GM19467 (cell line): ENCODE measurements around the gene RAB43.

Source experiments
- ATAC-seq: cut with Tn5 transposase; IDR thresholded peaks from one replicate; pipeline ENCODE4 v1.9.1; 2021; ENCODE audit warnings: mild to moderate bottlenecking, moderate library complexity; ENCODE audit not compliant: unreplicated experiment

RAB43 gene

DNA sequence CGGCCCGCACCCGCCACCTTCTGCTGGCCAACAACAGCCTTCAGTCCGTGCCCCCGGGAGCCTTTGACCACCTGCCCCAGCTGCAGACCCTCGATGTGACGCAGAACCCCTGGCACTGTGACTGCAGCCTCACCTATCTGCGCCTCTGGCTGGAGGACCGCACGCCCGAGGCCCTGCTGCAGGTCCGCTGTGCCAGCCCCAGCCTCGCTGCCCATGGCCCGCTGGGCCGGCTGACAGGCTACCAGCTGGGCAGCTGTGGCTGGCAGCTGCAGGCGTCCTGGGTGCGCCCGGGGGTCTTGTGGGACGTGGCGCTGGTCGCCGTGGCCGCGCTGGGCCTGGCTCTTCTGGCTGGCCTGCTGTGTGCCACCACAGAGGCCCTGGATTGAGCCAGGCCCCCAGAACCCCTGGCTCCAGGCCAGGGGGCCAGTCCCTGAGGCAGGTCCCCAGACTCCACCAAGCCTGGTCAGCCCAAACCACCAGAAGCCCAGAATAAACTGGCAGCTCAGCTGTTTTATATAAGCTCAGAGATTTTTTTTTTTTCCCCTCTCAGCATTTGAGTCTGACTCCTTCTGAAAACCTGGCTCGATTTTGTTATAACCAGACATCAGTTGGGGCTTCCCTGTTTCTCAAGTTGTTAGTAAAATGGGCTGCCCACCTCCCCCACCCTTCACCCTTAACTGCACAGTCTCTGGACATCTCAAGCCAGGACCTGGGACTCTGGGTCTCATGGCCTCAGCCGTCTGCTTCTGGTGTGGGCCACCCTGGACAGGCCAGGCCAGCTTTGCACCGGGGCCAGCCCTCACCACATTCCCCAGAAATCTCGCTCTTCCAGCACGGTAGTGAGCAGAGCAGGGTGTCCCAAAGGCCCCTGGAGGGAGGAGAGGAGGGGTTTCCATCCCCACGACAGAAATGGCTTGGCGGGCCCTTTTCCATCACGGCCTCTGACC lies 59.4 kb downstream of the RAB43 start:
- no peak for ATAC-seq

DNA sequence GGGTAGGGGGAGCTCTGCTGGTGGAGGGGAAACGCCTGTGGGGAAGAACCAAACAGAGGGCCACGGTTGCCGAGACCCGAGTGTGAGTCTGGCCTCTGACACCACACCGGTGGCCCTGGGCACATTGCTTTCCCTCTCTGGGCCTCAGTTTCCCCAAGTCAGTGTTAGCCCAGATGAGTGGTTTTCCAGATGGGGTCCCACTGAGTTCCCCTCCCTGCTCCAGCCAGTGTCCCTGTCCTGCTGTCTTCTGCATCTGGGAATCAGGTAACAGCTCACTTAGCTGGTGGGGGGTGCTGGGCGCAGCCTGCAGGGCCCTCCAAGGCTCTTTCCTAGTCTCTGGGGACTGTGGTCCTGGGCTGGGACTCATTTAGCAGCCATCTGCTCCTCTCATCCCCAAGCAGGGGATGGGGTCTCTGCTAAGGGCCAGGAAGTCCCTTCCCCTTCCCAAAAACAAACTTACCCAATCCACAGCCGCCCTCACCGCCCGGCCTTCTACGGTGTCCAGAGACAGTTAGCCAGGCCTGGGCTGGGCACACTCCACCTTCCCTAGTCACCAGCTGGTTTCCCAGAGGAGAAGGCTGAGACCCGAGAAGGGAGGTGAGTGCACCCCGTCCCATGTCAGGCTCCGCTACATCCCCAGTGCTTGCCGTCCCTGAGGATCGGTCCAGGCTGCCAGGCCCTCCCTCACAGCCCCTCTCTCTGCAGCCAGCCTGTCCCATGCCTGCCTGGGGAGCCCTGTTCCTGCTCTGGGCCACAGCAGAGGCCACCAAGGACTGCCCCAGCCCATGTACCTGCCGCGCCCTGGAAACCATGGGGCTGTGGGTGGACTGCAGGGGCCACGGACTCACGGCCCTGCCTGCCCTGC lies 60.3 kb downstream of the RAB43 start:
- no peak for ATAC-seq

DNA sequence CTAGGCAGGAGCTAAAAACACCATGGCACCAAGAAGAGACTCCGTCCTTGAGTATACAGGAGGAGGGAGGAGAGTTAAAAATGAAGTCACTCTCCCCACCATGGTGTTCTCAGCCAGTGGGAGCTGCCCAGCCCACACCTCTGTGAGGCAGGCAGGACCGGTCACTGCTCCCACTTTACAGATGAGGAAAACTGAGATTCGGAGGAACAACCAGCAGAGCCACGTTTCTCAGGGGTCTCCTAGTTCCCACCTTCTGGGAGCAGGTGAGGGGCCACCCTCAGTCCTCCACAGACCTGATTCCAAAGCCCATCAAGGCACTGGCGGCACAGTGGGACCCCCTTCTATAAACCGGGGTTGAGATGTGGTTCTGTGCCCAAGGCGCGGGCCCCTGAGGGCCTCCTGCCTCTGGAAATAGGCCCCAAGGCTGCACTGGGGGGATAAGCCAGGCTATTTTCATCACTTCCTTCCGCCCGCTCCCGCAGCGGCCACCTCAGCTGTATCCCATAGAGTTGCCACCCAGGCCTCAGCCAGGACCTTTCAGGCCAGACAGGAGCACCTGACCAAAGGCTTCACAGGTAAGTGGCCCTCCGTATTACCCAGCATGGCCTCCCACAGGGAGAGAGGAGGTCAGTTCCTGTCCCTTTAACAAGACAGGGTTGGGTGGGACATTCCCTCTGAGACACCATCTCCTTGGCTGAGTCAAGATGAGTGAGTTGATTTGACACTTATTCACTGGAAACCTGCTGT lies 61.2 kb downstream of the RAB43 start, which contains the start of gene GP9:
GP9 (plus strand) TSS at position 504 of the 747 bp plus-strand sequence. CDS start 961 bp downstream, outside the sequence.
- no peak for ATAC-seq

DNA sequence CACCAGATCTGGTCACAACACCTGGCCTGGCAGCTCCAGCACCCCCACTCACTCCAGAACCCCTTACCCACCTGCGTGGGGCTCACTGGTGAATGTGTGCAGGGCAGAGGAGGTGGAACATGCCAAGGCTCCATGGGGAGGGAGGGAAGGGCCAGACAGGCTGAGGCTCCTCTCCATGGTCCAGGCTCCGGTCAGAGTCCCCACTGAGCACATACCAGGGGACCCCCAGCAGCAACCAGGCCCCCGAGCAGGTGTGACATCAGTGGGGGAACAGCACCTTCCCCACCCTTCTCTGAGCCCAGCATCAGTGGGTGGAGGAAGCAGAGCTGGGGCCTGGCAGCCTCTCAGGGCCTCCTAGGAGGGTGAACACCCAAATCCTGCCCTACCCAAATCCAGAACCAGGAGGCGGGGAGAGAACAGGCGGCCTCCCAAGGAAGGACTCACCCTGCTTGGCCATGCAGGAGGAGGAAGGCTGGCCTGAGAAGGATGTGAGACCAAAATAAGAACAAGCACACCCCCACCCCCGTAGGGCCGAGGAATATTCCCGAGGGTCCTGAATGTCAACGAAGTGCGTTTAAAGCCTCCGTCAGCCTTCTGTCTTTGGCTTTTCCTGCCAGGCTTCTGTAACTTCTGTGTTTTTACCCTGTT lies 62.2 kb downstream of the RAB43 start:
- no peak for ATAC-seq

DNA sequence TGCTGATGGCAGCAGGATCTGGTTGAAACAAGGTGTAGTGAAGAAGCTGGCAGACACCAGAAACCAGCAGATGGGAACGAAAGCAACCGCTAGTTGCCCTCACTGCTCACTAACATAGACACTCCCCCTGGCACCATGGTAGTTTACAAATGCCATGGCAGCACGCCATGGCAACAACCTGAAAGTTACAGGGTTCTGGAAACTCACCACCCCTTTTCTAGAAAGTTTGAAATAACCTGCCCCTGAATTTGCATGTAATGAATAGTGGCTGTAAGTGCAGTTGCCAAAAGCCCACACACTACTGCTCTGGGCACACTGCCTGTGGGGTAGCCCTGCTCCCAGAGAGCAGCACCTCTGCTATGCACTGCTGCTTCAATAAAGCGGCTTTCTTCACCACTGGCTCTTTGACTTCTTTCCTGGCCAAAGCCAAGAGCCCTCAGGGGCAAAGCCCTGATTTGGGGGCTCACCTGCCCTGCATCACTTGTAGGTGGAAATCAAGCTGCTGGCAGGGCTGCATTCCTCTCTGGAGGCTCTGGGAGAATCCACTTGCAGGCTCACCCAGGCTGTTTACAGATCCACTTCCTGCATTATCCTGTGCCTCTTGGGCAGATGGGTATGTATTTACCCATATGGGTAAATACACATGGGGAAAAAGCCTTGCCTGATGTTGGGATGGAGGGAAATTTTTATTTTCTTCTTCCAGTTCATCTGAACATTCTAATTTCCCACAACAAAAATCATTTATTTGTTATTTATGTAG lies 63.0 kb downstream of the RAB43 start:
- ATAC-seq, result peak; percentile 50

DNA sequence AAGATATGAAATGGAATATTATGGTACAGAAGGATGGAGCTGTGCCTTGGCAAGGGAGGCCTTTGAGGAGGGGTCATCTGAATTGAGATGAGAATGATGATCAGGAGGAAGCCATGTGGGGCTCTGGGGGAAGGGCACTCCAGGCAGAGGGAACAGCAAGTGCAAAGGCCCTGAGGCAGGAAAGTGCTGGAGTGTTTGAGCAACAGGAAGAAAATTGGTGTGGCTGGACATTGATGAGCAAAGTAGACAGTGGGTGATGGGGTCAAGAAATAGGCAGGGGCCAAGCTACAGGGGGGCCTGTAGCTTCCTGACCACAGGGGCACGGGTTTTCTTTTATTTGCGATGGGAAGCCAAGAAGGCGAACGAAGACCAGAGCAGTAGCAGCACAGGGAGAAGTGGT lies 64.4 kb downstream of the RAB43 start:
- no peak for ATAC-seq

DNA sequence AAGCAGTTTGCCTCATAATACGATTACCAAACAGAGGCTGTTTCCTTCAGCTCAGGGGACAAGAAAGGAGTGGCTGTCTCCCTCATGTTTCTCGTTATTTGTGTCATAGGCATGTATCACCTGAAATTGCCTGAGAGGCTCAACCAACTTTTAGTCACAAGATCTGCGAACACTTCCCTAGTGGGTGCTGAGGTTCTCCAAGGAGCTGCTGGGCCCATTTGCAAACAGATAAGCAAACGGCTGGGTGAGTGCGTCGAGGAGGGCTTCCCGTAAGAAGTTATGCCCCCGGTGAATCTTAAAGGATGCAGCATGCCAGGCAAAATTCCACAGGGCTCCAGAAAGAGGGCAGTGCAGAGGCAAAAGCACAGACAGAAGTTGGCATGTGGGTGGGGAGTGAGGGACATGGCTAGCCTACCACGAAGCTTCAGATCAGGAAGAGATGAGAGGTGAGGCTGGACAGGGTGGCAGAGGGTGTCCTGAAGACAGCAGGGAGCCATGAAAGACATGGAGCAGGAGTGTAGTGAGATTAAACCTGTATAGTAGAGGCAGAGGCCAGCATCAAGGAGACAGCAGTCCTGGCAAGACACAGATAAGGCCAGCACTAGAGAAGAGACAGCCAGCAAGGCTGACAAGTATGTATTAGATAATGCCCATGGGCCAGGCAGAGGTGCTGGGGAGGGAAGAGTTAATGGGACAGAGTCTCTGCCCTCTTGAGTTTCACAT lies 65.0 kb downstream of the RAB43 start:
- ATAC-seq, result no peak

DNA sequence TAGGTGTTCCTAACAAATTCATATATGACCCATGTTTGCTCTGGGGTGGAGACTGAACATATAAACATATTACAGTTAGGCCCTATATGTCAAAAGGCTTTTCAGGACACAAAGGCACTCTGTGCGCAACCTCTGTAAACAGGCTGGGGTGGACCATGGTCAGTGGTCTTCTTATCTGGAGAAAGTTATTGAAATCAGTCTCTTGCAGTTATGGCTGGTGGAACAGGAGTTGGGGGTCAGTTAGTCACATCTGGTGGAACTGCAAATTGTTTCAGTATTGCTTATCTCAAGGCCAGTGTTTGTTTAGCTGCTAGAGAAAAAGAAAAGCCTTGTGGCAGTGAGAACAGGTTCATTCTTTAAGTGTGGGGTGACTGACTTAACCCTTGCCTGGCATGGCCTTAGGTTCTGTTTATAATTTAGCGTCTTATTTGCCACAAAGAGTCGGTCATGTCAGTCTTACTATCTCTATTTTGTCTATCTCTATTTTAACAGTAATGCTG lies 66.9 kb downstream of the RAB43 start:
- ATAC-seq, result no peak

DNA sequence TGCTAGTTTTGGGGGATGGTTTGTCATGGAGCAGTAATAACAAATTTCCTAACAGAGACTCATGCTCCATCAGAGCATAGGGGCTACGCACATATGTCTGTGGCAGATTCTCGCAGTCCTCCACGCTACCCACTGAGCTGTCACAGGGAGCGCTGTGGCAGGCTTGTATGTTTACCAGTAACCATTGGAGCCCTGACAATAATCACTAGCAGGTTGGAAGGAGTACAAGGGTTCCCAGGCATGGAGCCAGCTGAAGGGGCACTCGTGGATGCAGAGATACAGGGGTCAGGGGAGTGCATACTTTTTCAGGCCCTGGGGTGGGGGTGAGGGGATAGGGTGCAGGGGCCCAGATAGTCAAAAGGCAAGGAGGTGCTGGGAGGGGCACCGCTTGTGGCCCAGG lies 68.9 kb downstream of the RAB43 start:
- ATAC-seq, result no peak

DNA sequence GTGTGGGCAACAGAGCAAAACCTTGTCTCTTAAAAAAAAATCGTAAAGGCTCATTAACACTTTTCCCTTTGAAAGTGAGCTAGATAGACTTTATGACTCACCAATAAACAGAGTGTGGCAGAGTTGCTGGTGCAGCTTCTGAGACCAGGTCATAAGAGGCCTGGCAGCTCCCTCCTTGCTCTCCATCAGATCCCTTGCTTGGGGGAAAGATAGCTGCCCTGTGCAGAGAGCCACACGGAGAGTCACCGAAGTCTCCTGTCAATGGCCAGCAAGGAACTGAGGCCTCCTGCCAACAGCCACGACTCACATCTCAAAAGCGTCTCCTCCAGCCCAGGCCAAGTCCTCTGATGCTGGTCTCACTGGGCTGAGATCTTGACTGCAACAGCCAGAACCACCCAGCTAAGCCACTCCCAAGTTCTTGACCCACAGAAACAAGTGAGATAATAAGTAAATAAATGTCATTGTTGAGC lies 69.7 kb downstream of the RAB43 start:
- no peak for ATAC-seq

DNA sequence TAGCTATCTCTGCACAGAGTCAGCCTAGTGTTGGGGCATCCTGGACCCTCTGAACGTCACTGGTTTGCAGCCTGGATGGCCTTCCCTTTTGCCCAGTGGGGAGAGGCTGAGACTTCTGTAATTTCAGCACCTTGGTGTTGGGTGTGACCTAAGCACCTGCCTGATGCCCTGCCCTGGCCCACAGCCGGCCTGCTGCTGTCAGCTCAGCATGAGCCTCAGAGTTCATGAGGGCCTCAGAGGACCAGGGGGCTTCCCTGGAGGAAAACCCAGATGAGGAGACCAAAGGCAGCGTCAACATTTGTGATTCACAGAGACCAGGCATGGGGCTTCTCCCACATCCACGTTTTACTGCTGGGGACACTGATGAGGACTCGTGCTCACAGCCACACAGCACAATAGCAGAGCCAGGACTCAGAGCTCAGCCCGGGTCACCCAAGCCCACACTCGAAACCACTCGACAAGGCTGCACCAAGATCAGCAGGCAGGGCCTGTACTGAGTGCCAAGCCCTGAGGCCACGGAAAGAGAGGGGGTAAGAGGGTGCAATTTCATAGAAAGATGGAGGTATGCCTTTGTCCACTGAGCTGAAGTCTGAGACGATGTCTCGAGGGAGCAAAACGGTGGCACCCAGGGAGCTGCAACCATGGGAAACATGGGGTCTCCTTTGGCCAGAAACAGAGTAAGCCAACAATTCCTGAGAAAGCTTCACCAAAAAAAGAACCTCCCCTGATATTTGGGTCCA lies 70.9 kb downstream of the RAB43 start:
- ATAC-seq, result no peak

DNA sequence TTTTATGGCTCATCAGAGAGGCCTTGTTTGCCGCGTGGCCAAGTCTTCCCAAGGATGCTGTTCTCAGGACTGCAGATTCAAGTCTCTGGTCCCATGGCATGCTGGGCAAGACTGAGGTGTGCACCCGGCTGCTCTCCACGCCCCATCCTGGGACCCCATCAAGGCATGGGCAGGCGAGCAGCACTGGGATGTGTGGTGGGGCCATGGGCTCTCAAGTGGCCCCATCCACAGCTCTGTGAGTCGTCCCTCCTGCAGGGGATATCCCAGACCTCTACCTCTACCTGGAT lies 74.1 kb downstream of the RAB43 start:
- no peak for ATAC-seq

DNA sequence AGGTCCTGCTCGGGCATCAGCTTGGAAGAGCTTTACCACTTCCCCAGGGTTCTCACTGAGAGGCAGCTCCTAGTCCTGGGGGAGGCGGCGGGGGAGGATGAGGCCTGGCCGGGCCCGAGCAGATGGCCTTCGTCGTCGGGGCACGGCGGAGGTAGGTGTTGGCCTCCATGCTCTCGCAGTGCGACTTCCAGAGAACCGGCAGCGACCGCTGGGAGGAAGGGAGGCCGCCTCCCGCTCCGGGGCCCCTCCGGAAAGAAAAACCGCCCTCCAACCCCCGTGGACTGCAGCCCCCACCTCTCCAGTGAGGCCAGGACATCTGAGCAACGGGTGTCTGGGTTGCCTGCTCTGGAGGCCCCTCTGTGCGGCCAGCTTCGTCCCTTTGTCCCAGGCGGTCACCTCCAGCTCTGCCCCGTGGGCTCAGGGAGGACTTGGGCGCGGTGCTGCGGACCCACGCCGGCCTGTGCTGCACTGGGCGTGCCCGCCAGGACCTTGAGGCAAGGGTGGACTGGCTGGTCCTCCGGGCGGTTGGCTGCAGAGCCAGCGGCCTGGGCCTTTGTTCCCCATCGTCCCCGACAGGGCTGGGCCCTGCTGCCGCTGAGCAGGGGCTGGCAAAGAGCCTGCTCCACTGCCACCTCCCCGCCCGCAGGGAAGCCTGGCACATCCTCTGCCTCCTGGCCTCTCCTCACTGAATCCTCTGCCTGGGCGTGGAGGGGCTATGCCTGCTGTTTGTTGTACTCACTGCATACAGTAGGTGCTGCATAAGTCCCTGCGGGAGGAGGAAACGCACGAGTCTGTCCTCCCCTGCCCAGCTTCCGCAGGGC lies 74.7 kb downstream of the RAB43 start:
- ATAC-seq, result no peak

DNA sequence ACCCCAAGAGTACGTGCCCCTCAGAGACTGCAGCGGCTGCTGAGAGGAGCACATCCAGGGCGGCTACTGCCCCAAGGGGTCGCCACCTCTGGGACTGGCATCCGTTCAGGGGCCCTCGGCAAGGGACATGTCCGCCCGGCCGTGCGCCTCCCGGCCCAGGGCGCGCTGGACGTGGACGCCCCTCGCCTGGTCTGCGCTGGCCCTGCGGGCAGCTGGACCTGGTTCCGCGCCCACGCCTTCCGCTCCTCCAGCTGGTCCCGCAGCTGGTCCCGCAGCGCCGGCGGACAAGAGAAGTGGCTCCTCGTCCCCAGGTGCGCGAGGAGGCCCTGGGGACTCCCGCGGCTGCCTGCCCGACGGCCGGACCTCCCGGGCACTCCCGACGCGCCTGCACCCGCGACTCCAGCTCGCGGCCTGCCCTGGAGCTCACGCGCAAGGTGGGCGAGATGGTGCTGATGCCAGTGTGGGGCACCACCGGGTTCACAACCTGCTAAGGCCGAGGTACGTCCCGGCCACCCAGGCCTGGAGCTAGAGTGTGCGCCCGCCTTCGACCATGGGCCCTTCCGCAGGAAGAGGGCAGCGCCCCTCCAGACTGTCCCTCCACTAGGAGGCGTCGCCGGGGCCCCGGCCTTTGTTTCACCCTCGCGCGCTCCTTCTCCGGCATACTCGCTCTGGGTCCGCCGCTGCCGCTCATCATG lies 75.4 kb downstream of the RAB43 start:
- ATAC-seq, result no peak

DNA sequence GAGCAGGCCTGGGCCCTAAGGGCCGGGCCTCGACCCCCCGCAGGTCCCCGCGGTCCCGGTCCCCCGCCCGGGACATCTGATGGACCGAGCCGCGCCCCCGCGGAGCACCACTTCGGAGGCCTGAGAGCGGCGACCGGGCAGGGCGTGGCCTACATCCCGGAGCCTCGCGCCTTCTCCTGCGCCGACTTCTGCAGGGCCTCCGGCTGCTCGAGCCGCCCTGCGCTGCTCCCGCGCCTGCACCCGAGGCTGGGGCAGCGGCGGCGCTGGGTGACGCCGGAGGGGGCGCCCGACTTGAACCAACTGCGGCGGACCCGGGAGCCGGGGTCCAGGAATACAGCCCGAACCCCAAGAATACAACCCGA lies 75.9 kb downstream of the RAB43 start:
- no peak for ATAC-seq

DNA sequence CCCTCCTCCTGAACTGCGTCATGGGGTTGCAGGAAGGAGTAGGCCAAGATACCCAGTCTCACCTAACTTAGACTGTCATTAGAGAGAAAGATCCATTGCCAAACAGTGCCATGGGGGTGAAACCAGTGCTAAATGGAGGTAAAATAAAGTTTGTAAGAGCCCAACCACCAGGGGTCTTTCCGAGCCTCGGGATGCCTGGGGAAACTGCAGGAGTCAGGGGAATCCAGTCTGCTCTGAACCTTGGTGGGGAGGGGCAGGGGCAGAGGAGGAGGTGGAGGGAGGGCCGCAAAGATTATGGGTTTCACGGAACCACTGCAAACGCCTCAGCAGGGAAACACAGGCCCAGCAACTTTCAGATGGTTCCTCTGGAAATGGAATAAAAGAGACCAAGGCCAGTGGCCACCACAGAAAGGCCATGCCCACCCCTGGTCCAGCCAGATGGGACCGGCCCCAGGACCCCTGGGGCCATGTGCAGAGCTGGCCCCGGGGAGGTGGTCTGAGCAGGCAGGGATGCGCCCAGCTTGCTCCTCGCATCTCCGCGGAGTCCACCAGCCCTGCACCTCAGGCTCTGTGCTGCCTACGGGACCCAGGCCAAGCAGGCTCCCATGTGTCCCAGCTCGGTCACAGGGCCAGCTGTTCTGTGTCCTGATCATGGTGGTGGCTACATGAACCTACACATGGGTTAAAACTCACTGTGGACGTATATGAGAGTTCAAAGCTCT lies 80.9 kb downstream of the RAB43 start:
- no peak for ATAC-seq

DNA sequence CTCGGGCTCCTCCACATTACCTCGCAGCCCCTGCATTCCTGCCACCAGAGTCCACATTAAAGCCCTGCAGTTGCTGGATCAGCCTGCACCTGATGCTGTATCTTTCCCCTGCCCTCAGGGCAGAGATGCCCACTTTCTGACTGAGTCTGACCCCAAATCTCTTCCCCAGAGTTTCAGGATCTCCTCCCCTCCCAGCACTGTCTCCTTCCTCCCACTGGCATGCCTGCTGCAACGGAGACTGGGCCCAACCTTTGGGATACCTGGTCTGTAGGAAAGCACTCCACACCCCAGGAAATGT lies 81.6 kb downstream of the RAB43 start:
- ATAC-seq, result no peak
